Measurements from ENCODE around the gene TTLL7.

The TTLL7 gene

DNA sequence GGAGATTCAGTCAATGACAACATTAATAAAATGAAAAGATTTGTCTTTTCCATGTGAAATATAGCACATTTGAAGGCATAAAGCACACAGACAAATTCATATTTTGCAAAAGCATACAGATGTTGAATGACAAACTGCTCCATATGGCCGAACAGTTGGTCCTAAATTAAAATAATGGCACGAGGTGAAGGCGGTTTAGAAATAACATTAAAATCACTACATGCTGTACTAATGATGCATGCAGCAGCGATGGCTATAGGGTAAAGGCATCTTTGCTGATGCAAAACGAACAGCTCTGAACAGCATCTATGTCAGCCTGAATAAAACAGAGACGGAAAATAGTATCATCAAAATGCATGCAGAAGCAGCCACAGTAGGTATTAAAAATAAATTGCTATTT, 102.6 kb downstream of the TTLL7 start:
- no peak overlapping the region for H3K4me2 ChIP-seq (ENCODE audit: low read length)
- H3K4me1 ChIP-seq (ENCODE audit: insufficient read depth, low read length, severe bottlenecking): no peaks in the 10 kb centered on the region
- no peaks in the 10 kb centered on the region for H3K36me3 ChIP-seq (ENCODE audit: insufficient read depth, low read length)
- H3K4me3 ChIP-seq (ENCODE audit: low read depth, low read length, poor library complexity, severe bottlenecking): no peak overlapping the region
- H3K9me3 ChIP-seq (ENCODE audit: low read length): no peaks in the 10 kb centered on the region
- H3K79me2 ChIP-seq (ENCODE audit: insufficient read depth, low read length): no peaks in the 10 kb centered on the region
- no peaks in the 10 kb centered on the region for H3K9me2 ChIP-seq (ENCODE audit: low read depth, low read length)
- no peaks in the 10 kb centered on the region for H3K27me3 ChIP-seq (ENCODE audit: insufficient read depth, low read length)
- H3K9ac ChIP-seq (ENCODE audit: low read length): no peak overlapping the region
- H2AFZ ChIP-seq (ENCODE audit: low read length): no peak overlapping the region
- no peaks in the 10 kb centered on the region for H4K20me1 ChIP-seq (ENCODE audit: insufficient read depth, low read length)
- no peaks in the 10 kb centered on the region for H3F3A ChIP-seq (ENCODE audit: insufficient read depth, low read length)
- no peak for TF ChIP-seq EZH2 (IDR thresholded peaks at IDR 0.05; ENCODE audit: borderline replicate concordance, low read length)
- TF ChIP-seq, protein P1, sequence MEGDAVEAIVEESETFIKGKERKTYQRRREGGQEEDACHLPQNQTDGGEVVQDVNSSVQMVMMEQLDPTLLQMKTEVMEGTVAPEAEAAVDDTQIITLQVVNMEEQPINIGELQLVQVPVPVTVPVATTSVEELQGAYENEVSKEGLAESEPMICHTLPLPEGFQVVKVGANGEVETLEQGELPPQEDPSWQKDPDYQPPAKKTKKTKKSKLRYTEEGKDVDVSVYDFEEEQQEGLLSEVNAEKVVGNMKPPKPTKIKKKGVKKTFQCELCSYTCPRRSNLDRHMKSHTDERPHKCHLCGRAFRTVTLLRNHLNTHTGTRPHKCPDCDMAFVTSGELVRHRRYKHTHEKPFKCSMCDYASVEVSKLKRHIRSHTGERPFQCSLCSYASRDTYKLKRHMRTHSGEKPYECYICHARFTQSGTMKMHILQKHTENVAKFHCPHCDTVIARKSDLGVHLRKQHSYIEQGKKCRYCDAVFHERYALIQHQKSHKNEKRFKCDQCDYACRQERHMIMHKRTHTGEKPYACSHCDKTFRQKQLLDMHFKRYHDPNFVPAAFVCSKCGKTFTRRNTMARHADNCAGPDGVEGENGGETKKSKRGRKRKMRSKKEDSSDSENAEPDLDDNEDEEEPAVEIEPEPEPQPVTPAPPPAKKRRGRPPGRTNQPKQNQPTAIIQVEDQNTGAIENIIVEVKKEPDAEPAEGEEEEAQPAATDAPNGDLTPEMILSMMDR (IDR thresholded peaks at IDR 0.05; ENCODE audit: low read length): no peak
- H3K27ac ChIP-seq (ENCODE audit: low read depth, low read length, poor library complexity, severe bottlenecking): no peak overlapping the region

DNA sequence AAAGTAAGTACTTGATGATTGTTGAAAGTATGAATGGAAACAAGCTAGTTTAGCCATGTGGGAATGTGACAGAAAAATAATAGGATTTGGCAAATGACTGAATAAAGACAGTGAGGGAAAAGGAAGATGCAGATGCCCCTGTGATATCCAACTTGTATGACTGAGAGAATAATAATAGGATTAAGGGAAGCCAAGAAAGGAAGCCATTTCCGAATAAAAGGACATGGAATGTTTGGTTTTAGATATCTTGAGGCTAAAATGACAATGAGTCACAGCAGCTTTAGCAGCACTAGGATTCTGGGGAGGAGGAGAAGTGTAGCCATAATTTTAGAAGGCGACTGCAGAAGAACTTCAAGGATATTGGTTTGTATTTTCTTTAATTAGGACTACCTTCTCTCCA, 109.2 kb downstream of the TTLL7 start:
- Histone ChIP-seq H3K9me2 (ENCODE audit: low read depth, low read length) (no peaks in the 10 kb centered on the region), H2AFZ (ENCODE audit: low read length) (no peak overlapping the region), H3K4me1 (ENCODE audit: insufficient read depth, low read length, severe bottlenecking) (no peaks in the 10 kb centered on the region), H3K36me3 (ENCODE audit: insufficient read depth, low read length) (no peaks in the 10 kb centered on the region), H3K9me3 (ENCODE audit: low read length) (no peaks in the 10 kb centered on the region), H4K20me1 (ENCODE audit: insufficient read depth, low read length) (no peaks in the 10 kb centered on the region), H3K27ac (ENCODE audit: low read depth, low read length, poor library complexity, severe bottlenecking) (no peak overlapping the region), H3K79me2 (ENCODE audit: insufficient read depth, low read length) (no peaks in the 10 kb centered on the region), H3K27me3 (ENCODE audit: insufficient read depth, low read length) (no peaks in the 10 kb centered on the region), H3F3A (ENCODE audit: insufficient read depth, low read length) (no peaks in the 10 kb centered on the region), H3K9ac (ENCODE audit: low read length) (no peak overlapping the region), H3K4me3 (ENCODE audit: low read depth, low read length, poor library complexity, severe bottlenecking) (no peak overlapping the region), H3K4me2 (ENCODE audit: low read length) (no peak overlapping the region)
- TF ChIP-seq EZH2 (IDR thresholded peaks at IDR 0.05; ENCODE audit: borderline replicate concordance, low read length): no peak
- TF ChIP-seq, protein P1 (IDR thresholded peaks at IDR 0.05; ENCODE audit: low read length): no peak

DNA sequence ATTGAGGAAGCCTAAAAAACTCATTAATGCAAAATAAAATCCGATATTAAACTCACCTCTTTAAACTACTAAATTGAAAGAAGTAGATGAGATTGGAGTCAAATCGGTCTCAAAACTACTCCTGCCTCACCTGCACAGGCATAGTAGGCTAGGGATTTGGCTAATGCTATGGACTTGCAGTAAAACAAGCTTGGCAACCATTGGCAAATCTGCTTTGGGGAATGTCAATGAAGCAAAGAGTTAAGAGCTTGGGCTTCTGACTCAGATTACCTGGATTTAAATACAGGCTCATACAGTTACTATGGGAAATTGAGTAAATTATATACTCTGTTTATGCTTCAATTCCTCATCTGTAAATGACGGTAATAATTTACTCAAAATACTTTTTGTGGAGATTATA, 111.4 kb downstream of the TTLL7 start:
- H3K4me1 ChIP-seq (ENCODE audit: insufficient read depth, low read length, severe bottlenecking): no peaks in the 10 kb centered on the region
- H3K4me2 ChIP-seq (ENCODE audit: low read length): no peak overlapping the region
- H3K36me3 ChIP-seq (ENCODE audit: insufficient read depth, low read length): no peaks in the 10 kb centered on the region
- H3K9ac ChIP-seq (ENCODE audit: low read length): no peak overlapping the region
- no peak overlapping the region for H3K27ac ChIP-seq (ENCODE audit: low read depth, low read length, poor library complexity, severe bottlenecking)
- no peak for TF ChIP-seq EZH2 (IDR thresholded peaks at IDR 0.05; ENCODE audit: borderline replicate concordance, low read length)
- TF ChIP-seq, protein P1 (IDR thresholded peaks at IDR 0.05; ENCODE audit: low read length): no peak
- H3K9me2 ChIP-seq (ENCODE audit: low read depth, low read length): no peaks in the 10 kb centered on the region
- no peaks in the 10 kb centered on the region for H3K79me2 ChIP-seq (ENCODE audit: insufficient read depth, low read length)
- no peaks in the 10 kb centered on the region for H3F3A ChIP-seq (ENCODE audit: insufficient read depth, low read length)
- no peak overlapping the region for H2AFZ ChIP-seq (ENCODE audit: low read length)
- H3K27me3 ChIP-seq (ENCODE audit: insufficient read depth, low read length): no peaks in the 10 kb centered on the region
- H4K20me1 ChIP-seq (ENCODE audit: insufficient read depth, low read length): no peaks in the 10 kb centered on the region
- no peak overlapping the region for H3K4me3 ChIP-seq (ENCODE audit: low read depth, low read length, poor library complexity, severe bottlenecking)
- no peaks in the 10 kb centered on the region for H3K9me3 ChIP-seq (ENCODE audit: low read length)
